Measurements from ENCODE around the gene ISG20L2. TPM values are rescaled to one million over a fixed set of nuclear protein-coding genes. Genes with fewer than 3 reads are reported as not detected.

ISG20L2 gene
- total and polyA plus RNA-seq, 8 donors = 18.3 to 45.9 (median 40.3) TPM

DNA sequence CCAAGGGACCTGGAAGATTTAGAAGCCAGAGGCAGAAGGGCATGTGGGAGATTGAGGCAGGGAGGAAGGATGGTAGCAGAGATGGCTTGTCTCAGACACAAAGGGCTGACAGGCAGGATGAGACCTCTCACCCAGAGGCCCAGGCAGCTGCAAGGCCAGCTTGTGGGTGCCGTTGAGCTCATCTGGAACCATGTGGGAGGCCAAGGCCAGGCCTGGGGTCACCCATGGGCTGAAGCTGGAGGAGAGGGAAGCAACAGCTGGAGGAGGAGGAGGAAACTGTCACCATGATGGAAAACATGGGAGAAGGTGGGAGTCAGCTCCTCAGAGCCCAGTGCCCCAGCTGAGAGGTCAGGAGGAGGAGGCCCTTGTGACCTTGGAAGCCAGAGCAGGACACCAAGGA lies 29.6 kb downstream of the ISG20L2 start:
- Histone ChIP-seq H3K9me3 (no peaks in the 10 kb centered on the region), H3K4me1 (no peaks in the 10 kb centered on the region), H3K36me3 (no peaks in the 10 kb centered on the region), H3K4me3 (no peak overlapping the region), H3K27me3 (peaks cover 8 to 64% of the 10 kb centered on the region in 2 donors), H3K27ac (no peak overlapping the region)
- TF ChIP-seq, protein P1, sequence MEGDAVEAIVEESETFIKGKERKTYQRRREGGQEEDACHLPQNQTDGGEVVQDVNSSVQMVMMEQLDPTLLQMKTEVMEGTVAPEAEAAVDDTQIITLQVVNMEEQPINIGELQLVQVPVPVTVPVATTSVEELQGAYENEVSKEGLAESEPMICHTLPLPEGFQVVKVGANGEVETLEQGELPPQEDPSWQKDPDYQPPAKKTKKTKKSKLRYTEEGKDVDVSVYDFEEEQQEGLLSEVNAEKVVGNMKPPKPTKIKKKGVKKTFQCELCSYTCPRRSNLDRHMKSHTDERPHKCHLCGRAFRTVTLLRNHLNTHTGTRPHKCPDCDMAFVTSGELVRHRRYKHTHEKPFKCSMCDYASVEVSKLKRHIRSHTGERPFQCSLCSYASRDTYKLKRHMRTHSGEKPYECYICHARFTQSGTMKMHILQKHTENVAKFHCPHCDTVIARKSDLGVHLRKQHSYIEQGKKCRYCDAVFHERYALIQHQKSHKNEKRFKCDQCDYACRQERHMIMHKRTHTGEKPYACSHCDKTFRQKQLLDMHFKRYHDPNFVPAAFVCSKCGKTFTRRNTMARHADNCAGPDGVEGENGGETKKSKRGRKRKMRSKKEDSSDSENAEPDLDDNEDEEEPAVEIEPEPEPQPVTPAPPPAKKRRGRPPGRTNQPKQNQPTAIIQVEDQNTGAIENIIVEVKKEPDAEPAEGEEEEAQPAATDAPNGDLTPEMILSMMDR (IDR thresholded peaks at IDR 0.05) = no peak
- intact Hi-C loops (cut with DNase I) = no loop called here
- DNase-seq (no peak), ATAC-seq (no peak)

DNA sequence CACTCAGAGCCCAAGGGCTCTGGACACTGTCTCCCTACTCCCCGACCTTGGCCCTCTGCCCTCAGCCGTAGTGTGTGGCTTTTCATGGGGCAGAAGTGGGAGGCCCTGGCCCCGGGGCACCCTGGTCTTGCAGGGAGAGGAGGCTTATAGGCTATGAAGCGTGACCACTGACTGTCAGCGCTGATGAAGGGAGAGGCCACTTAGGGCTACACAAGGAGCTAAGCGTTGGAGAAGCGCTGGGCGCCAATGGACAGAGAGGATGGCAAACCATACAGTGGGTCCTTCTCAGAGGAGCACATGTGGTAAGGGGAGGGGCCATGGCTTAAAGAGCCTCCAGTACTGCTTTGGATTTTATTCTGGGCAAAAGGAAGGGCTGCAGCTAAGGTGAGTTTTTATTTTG lies 31.1 kb downstream of the ISG20L2 start:
- no peak for ATAC-seq
- intact Hi-C loops (cut with DNase I) = no loop called here
- Histone ChIP-seq H3K9me3 (no peaks in the 10 kb centered on the region), H3K4me1 (peaks cover 6 to 8% of the 10 kb centered on the region in 2 donors), H3K36me3 (no peaks in the 10 kb centered on the region), H3K4me3 (no peak overlapping the region), H3K27me3 (peaks cover 0 to 63% of the 10 kb centered on the region in 2 donors), H3K27ac (no peak overlapping the region)
- TF ChIP-seq, protein P1 (IDR thresholded peaks at IDR 0.05) = no peak
- peak in 1 of 4 donors; percentile 39 for DNase-seq

DNA sequence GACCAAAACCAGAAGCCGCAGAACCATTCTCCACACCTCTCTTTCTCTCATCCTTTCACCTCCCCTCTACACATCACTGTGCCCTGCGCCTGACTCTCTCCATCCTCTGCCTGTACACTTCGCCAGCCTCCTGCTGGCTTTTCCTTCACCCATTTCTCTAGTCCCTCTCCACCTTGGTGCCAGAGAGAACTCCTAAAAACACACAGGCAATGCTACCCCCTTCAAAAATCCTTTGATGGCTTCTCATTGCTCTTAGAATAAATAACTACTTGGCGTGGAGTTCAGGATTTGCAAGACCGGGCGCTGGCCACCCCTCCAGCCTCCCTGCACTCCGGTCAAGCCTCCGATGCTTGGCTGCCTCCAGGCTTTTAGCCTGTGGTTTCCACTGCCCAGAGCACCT lies 31.8 kb downstream of the ISG20L2 start:
- peaks cover 12 to 15% of the 10 kb centered on the region in 2 donors for H3K4me1 ChIP-seq
- H3K4me3 ChIP-seq = no peak overlapping the region
- no peaks in the 10 kb centered on the region for H3K9me3 ChIP-seq
- DNase-seq = peak in 1 of 4 donors; percentile 34
- H3K27me3 ChIP-seq = peaks cover 0 to 63% of the 10 kb centered on the region in 2 donors
- ATAC-seq = no peak
- TF ChIP-seq, protein P1 (IDR thresholded peaks at IDR 0.05) = no peak
- no peaks in the 10 kb centered on the region for H3K36me3 ChIP-seq
- intact Hi-C loops (cut with DNase I) = no loop called here
- H3K27ac ChIP-seq = no peak overlapping the region

DNA sequence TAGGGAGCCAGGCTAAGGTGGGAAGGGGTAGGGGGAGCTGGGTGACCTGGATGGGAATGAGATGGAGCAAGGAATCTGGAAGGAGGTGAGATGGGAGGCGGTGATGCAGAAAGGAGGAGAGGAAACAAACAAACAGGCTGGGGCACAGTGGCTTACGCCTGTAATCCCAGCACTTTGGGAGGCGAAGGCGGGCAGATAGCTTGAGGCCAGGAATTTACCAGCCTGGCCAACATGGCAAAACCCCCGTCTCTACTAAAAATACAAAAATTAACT lies 33.9 kb downstream of the ISG20L2 start:
- Histone ChIP-seq H3K4me3 (no peak overlapping the region), H3K9me3 (no peaks in the 10 kb centered on the region), H3K27ac (no peak overlapping the region), H3K36me3 (no peaks in the 10 kb centered on the region), H3K4me1 (peaks cover 12 to 21% of the 10 kb centered on the region in 2 donors), H3K27me3 (peaks cover 0 to 64% of the 10 kb centered on the region in 2 donors)
- DNase-seq (no peak), ATAC-seq (no peak)
- intact Hi-C loops (cut with DNase I) = no loop called here
- TF ChIP-seq, protein P1 (IDR thresholded peaks at IDR 0.05) = no peak

DNA sequence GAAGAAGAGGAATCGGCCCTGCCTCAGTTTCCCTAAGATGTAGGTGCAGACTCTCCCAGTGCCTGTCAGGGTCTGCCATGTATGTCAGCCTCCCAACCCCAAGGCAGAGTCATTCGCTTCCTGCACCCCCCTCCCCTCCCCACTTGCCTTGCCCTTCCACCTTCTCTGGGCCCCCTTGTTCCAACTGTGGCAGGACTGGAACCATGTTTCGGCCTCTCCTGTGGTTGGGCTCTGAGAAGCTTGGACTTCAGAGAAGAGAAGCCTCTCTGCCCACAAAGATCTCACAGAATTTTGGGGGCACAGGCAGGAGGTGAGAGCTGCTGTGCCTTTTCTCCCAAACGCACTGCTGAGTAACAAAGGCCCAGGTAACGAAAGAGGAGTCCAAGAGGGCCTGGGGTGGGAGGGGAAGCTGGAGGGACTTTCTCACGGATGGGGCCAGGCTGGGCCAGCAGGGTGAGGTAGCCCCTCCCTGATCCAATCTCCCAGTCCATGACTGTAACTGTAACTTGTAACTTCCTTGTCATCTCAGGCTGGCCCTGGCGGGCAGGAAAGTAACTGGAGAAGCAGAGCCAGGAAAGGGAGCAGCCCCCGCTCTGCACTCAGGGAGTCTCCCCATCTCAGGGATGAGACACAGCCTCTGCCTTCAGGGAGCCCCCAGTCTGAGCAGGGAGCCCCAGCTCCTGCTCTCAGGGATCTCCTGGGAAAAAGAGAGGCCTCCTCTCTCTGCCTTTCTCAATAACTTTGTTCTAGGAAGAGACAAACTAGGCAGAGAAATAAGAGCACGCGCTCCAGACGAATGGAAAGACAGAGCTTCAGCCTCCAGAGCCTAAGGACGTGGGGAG lies 34.5 kb downstream of the ISG20L2 start:
- Histone ChIP-seq H3K4me1 (peaks cover 12 to 22% of the 10 kb centered on the region in 2 donors), H3K9me3 (no peaks in the 10 kb centered on the region), H3K36me3 (no peaks in the 10 kb centered on the region), H3K27me3 (peaks cover 0 to 70% of the 10 kb centered on the region in 2 donors), H3K4me3 (no peak overlapping the region), H3K27ac (no peak overlapping the region)
- intact Hi-C loops (cut with DNase I) = no loop called here
- TF ChIP-seq, protein P1 (IDR thresholded peaks at IDR 0.05) = no peak
- DNase-seq = peak in 2 of 4 donors; percentile 35 to 37
- no peak for ATAC-seq
